GM23338 (cell line): ENCODE results near the gene TRIO.

ENCODE experiments used
- EZH2 ChIP-seq: fragments of 200-600 bp; sonication (generic); IDR thresholded peaks from one replicate; pipeline ENCODE4 v1.8.0; 2017; ENCODE audit warnings: antibody characterized with exemption, mild to moderate bottlenecking, low read depth; ENCODE audit not compliant: unreplicated experiment
- POLR2AphosphoS5 ChIP-seq: IDR thresholded peaks from 2 replicates; pipeline ENCODE4 v1.6.1; 2016; ENCODE audit warnings: antibody characterized with exemption, low read depth
- TF ChIP-seq, protein P1 (sequence below), 2 experiments: fragments of 200-600 bp in 1 of 2; sonication (generic) in 1 of 2; conservative IDR thresholded peaks; 2 replicates each; pipeline versions ENCODE4 v1.5.1 to v1.6.1; 2016 to 2017; ENCODE audit warnings: antibody characterized with exemption in 2 of 2, low read depth in 2 of 2, mild to moderate bottlenecking in 2 of 2, moderate library complexity in 1 of 2

DNA sequence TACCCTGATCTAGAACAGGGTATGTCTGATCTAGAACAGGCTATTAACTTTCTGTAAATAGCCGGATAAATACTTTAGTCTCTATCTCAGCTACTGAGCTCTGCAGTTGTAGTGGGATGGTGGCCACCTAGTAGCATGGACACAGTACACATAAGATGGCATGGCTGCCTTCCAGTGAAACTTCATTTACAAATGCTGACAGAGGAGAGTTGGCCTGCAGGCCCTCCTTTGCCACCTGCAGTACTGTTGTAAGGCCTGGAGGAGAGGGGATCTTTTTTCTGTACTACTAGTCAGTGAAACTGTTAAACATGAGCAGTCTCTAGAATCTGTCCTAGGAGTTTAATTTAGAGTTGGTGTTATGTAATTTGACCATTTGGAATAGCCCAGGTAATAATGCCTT, 86.0 kb downstream of the TRIO start:
- no peak for TF ChIP-seq POLR2AphosphoS5
- no peak for TF ChIP-seq EZH2
- TF ChIP-seq, protein P1, sequence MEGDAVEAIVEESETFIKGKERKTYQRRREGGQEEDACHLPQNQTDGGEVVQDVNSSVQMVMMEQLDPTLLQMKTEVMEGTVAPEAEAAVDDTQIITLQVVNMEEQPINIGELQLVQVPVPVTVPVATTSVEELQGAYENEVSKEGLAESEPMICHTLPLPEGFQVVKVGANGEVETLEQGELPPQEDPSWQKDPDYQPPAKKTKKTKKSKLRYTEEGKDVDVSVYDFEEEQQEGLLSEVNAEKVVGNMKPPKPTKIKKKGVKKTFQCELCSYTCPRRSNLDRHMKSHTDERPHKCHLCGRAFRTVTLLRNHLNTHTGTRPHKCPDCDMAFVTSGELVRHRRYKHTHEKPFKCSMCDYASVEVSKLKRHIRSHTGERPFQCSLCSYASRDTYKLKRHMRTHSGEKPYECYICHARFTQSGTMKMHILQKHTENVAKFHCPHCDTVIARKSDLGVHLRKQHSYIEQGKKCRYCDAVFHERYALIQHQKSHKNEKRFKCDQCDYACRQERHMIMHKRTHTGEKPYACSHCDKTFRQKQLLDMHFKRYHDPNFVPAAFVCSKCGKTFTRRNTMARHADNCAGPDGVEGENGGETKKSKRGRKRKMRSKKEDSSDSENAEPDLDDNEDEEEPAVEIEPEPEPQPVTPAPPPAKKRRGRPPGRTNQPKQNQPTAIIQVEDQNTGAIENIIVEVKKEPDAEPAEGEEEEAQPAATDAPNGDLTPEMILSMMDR (conservative IDR thresholded peaks at IDR 0.05; ENCODE audit: low read depth in 2 of 2): no peak
